ENCODE results near the gene NME4.

NME4 gene

DNA sequence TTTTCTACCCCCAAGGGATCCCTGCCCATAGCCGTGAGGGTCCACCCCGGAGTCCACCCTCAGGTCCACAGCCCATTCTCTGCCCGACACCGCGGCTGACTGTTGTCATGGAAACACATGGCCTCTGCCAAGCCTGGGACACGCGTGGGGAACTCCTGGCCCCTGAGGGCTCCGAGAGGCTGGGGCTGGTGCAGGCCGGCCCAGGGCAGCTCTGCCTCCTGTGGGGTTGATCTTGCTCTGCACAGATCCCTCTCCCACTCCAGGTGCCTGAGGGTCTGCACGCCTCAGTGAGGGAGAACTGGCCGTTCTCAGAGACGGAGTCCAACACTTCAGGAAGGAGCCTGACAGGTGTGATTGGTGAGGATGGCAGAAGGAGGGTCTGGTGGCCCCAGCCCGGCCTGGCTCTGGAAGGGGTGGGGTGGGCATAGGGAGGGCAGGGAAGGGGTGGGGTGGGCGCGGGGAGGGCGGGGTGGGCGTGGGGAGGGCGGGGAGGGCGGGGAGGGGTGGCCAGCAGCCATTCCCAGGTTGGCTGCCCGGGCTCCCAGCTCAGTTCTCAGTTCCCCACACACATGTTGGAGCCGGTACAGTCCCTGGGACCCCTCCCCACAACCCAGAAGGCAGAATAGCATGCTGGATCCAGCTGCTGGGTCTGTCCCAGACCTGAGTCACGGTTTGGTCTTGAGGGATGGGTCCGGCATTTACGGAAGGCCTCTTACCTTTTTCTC, 33.1 kb upstream of the NME4 start:
- no peak for DNase-seq

DNA sequence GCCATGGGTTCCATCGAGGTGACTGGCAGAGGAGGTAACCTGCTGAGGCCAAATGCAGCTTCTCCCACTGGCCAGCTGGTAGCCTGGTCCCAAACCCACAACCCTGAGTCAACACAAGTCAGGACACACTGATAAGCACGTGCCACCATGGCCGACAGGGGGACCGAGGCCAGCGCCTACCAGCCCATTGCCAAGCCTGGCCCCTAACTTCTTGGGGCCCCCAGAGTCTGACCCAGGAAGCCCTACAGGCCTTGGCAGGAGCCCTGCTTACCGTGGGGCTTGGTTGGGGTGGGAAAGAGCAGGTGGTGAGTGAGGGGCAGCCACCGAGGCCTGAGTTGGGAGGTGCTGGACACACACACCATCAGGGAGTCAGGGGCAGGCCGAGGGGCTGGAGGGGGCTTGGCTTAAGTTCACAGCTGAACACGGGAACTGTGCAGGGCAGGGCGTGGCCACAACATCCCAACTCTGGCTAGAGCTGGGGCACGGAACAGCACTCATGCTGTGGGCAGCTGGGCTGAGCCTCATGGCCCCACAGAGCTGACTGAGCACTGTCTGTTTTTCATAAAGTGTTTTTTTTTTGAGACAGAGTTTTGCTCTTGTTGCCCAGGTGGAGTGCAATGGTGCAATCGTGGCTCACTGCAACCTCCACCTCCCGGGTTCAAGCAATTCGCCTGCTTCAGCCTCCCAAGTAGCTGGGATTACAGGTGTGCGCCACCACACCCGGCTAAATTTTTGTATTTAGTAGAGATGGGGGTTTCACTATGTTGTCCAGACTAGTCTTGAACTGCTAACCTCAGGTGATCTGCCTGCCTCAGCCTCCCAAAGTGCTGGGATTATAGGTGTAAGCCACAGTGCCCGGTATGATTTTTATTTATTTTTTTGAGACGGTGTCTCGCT, 32.2 kb upstream of the NME4 start:
- no peak for DNase-seq

DNA sequence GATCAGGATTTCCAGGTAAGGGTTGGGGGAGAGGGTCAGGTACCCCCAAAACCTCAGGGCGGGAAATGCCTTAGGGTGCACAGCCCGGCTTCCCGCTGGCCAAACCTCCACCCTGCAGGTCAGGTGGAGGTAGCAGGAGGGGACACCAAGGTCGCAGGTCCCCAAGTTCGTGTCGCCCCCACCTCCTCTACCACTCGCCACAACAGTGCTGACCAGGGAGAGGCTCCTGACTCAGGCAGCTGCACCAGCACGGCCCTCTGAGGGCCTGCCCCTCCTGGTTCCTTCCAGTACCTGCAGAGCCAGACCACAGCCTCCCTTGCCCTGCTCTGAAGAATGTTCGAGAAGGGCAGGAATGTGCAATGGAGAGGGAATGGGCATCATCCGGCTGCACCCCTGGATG, 30.5 kb upstream of the NME4 start:
- DNase-seq, result no peak

DNA sequence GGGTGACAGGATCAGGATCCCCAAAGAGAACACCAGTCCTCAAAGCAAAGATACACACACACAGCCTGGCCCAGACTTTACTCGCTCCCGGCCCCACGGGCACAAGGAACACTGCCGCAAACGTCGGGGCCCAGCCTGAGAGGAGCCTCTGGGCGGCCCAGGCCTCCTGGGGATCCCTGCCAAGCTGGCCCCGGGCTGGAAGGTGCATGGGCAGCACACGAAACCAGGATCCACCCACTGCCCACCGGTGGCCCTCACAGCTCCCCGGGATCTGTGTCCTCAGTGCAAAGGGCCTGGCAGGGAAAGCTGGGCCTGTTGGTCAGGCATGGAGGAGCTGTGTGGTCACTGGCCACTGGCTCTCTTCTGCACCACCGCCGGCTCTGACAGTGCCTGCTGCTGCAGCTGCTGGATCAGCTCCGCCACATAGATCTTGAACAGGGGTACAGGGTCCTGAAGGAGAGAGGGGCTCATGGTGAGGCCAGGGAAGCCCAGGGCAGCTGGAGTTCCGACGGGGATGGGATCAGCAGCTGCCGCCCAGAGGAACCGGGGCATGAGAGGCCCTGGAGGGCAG, 29.6 kb upstream of the NME4 start:
- DNase-seq, result no peak

DNA sequence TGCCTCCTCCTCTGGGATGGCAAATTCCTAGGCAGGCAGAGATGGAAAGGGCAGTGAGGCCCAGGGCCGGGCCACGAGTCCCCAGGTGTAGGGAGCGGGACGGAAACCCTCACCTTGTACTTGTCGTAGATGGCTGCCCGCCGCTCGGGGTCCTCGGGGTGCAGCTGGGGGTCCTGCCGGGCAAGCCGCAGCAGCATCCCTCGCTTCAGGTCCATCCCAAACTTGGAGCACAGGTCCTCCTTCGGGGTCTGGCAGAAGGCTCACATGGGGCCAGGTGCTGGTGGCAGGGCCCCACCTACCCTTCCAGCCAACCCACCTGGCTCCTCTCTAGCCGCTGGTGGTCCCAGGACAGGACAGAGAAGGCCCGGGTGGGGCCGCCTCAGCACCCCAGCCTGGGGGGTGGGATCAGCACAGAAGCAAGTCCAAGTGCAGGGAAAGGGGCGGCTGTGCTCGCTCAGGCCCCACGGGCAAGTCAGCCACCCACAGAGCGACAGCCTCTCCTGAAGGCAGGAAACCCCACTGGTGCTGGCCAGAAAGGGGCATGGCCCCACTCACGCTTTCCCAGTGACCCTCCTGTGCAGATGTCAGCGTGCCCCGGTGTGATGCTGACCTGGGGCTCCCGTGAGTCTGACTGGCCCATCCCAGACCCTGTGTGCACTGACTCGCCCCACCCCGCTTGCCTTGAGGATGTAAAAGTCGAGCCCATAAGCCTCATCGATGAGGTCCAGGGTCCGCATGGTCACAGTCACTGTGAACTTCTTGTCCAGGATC, 28.4 kb upstream of the NME4 start:
- DNase-seq, result no peak

DNA sequence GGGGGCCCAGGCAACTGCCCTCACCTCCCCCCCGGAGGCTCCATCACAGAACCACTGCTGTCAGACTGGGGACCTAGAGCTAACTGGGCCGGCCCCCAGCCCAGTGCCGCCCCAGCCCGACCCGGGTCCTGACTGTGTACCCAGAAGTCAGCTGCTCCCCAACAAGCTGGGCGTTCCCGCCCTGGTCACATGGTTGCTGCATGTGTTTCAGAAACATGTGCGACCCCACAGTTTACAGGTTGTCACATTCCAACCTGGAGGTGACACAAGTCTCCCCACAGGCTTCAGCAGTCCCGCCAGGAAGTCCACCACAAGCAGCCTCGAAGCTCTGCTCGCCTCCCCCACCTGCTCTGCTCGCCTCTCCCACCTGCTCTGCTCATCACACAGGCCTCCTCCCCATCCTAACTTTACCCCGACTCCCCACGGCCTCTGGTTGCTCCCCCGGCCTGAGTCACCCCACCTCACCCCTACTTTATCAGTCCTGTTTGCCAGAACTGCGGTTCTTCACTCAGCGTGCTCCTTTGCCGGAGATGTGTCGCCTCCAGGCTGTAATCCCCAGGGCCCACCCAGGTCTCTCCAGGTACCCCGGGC, 27.6 kb upstream of the NME4 start:
- DNase-seq, result no peak

DNA sequence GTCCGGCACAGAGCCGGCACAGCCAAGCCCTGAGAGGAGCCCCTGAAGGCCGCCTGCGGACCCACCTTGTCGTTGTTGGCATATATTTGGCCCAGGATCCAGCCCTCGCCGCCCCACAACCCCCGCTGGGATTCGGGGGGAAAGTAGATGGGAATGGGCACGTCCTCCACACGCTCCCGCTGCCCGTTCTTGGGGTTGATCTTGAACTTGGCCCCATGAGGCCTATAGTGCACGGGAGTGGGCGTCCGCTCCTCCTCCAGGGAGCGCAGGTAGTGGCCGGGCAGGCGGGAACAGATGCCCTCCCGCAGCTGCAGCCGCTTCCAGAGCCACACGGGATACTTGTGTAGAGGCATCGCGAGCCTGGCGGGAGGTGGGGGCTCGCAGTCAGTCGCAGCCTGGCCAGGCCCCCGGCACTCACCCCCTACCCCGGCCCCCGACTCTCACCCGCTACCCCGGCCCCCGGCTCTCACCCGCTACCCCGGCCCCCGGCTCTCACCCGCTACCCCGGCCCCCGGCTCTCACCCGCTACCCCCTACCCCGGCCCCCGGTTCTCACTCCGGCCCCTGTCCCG, 27.0 kb upstream of the NME4 start:
- no peak for DNase-seq

DNA sequence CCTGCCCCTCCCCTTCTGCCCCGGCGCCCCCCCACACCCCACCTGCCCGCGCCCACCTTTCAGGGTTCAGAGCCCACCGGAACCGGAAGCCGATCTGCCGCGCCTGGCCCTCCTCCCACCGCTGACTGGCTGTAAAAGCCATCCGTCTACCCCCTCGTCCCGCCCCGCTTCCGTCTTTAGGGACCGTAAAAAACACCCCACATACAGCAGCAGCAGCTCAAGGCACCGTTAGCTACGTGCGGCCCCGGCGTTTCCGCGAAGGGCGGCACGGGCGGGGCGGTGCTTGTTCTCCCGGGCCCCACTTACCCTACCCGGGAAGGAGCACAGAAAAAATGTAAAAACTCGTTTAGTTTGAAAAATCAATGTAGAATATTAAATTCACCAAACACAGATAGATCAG, 26.6 kb upstream of the NME4 start, which contains the start of gene MRPL28:
Gene MRPL28 (minus strand): TSS at position 96 of the 400 bp plus-strand sequence. CDS start 320 bp downstream, outside the sequence.
- DNase-seq, result peak; percentile 94 to 95

DNA sequence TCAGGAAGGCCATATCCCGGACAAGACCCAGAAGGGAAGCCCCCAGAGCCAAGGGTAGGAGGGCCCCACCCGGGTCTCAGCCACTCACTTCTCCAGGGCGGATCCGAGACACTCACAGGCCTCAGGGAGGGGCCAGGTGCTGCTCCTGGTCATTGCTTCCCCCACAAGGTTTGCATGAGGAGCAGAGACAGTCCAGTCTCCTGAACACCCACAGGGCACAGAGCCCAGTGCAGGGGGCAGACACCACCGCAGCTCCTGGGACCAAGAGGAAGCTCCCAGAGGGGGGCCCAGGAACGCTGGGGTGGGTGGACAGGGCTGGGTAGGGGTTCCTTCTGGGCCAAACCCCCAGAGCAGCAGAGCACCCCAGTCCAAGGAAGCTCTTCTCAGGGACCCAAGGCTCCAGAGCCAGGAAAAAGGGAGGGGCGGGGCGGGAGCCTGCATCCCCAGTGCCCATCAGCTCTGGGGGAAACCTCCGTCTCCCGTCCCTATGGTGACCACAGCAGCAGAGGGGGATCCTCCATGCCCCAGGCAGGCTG, 26.0 kb upstream of the NME4 start:
- DNase-seq, result no peak

DNA sequence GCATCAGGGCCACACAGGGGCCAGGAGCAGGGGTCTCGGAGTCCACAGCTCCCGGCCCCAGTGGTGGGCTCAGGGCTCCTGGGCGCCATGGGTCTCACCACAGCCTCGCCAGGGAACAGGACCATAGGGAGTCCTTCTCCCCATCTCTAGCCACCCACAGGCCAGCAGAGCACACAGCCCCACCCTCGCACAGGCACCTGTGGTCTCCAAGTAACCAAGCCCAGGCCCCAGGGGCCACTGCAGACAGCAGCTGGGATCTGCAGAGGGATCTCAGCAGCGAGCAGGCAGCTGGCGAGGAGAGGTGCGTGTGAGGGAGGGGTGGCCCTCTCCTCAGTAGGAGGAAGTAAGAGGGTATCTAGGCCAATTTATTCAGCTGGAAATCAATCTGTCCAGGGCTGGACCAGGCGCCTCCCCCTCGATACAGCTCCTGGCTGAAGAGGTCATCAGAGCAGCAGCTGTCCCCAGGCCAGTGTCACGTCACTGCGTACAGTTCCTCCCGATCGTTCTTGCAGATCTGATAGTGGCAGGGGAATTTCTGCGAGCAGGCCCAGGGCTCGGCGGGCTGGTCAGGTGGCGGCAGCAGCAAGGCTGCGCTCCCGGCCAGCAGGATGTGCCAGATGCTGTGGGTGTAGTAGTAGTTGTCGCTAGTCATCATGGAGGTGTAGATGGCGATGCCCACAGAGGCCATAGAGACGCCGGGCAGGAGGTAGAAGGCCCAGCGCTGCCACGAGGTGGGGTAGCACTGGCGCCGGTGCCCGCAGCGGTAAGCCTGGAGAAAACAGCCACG, 25.3 kb upstream of the NME4 start:
- no peak for DNase-seq

DNA sequence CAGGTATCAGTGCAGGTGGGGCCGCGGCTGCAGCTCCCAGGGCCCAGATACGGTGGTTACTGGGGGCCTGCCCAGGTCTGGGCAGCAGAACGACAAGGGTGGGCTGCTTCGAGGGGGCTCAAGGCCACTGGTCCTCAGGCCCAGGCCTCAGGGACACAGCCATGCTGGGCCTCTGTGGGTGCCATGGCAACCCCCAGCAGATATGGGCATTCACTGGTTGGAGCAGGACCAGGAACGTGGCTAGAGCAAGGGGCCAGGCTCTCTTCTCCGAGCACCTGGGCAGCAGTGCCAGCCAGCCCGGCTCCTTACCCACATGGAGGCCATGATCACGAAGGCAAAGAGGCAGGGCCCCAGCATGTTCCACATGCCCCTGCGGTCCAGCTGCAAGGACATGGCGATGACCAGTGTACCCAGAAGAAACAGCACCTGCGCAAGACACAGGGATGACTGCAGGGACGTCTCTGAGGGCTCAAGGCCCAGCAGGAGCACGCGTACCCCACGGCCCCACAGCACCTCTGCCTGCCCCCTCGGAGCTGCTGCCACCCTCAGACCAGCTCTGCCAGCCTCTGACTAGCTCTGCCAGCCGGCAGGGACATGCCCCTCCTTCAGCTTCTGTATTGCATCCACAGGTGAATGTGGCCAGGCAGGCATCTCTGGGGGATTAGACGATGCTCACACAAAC, 24.6 kb upstream of the NME4 start:
- no peak for DNase-seq

DNA sequence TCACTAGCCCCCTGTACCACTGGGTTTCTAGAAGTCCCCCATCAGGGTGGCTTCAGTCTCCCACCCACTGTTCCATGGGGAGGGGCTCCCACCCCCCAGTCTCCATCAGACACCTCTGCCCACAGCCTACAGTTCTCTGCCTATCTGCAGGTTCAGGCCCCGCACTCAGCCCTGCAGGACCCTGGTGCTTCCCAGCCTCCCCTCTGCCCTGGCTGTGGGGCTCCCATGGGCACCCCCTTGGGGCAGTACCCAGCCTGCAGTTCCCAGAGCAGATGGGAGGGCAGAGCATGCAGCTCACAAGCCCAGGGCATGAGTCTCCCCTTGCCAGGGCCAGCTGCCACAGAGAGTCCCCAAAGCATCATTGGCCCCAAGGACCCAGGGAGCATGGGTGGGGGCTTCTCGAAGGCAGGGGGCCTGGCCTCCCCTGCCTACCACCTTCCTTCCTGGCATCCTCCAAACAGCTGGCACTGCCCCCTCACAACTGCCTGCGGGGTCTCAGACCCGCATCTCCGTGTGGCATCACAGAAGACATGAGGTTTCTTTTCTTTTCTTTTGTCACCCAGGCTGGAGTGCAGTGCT, 23.9 kb upstream of the NME4 start:
- DNase-seq, result no peak

DNA sequence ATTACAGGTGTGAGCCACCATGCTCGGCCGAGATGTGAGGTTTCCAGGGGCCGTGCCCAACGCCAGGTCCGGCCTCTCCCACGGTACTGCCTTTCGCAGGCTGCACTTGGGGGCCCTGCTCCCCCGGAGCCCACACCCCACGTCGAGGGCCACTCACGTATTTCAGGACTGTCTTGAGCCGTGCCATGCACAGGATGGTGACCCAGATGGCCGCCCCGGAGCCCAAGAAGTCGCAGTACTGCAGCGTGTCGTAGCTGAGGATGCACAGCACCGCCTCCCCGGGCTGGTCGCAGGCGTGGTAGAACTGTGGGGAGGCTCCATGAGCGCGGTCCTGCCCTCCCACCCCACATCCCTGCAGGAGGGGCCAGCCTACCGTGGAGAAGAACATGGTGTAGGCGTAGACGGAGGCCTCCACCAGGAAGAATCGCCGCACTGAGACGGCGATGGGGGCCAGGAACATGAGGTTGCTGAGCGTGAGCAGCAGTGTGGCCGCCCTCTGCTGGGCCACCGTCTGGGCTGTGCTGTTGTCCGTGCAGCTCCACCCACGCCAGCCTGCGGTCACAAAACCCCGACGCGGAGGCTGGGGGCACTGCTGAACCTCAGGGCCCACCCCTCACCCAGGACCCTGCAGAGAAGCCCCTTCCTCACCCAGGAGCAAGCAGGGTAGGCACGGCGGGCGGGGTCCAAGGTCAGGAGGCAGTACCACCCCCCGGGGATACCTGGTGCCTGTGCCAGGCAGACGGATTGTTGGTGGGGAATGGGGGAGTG, 23.0 kb upstream of the NME4 start:
- no peak for DNase-seq

DNA sequence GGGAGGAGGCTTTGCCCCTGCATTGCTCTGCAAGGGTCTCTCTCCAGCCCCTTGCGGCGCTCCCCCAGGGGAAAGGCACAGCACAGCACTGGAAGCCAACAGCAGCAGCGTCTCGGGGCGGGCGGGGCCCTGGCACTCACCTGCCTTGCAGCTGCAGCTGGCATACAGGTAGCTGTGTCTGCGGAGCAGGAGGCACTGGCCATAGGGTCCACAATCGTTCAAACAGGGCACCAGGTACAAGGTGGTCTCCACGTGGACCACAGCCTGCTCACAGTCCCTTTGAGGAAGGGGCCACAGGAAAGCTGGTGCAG, 22.4 kb upstream of the NME4 start:
- no peak for DNase-seq

DNA sequence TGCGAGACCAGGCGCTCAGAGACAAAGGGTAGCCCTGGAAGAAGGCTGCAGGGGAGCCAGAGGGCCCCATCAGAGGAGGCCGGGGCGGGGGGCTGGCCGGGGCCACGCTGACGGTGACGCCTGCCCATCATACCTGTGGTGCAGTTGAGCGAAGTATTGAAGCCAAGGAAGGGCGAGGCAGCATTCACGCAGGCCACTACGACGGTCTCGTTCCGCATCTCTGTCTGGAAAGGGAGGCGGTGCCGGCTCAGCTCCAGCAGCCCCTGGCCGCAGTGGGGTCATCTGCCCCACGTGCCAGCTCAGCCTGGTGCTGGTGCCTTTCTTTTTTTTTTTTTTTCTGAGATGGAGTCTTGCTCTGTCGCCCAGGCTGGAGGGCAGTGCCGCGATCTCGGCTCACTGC, 21.8 kb upstream of the NME4 start:
- no peak for DNase-seq

DNA sequence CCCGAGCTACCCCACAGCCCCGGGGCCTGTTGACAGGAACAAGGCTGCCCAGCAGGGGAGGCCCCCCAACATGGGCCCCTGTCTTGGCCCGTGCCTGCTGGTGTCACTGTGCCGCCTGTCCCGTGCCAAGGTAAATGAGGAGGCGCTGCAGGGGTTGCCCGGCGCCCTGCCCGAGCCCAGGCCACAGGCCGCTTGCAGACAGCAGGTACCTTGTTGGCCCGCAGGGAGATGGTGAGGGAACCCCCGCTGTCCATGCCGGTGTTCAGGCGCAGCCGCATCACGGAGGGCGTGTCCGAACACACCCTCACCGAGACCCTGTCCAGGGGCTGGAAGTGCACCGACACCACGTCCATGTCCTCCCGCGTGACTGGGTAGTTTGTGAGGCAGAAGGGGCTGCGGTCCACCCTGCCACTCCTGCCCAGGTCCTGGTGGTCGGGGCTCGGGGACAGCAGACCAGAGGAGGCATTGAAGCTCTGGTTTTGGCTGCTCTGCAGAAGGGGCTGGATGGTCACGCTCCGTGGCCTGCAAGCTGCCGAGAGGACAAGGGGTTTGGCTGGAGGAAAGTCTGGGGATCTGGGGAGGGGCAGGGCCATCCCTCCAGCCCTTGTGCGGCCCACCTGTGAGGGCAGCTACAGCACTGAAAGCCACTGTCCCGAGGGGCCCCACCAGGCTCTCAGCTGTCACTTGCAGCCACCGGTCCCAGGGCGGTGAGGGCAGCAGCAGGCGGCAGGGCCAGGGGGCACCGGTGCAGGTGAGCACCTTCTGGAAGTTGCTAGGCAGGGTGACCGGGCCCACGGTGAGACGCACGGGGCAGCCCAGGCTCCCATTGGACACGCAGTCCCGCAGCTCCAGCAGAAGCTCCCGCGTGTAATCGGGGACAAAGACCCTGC, 20.8 kb upstream of the NME4 start:
- DNase-seq, result no peak

DNA sequence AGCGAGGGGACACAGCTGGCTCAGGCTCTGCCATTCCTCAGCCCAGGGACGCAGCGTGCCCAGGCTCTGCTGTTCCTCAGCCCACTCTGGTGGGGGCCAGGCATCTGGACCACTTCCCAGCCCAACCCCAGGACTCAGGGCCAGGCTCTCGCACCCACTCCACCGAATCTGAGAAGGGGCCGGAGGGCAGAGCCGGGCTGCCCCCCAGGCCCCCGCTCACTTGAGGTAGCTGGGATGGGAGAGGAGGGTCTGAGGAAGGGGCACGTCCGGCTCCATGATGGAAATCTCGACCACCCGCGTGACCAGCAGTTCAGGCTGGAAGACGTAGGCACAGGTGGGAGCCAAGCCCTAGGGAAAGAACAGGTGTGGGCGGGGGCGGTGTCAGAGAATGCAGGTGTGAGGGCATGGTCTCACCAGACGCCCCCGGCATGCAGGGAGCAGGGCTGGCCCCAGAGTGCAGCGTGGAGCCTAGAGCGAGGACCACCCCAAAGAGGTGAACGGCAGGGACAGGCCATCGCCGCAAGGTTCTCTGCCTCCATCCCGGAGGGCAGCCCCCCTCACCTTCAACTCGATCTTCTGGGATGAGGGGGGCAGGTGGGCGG, 20.1 kb upstream of the NME4 start:
- no peak for DNase-seq

DNA sequence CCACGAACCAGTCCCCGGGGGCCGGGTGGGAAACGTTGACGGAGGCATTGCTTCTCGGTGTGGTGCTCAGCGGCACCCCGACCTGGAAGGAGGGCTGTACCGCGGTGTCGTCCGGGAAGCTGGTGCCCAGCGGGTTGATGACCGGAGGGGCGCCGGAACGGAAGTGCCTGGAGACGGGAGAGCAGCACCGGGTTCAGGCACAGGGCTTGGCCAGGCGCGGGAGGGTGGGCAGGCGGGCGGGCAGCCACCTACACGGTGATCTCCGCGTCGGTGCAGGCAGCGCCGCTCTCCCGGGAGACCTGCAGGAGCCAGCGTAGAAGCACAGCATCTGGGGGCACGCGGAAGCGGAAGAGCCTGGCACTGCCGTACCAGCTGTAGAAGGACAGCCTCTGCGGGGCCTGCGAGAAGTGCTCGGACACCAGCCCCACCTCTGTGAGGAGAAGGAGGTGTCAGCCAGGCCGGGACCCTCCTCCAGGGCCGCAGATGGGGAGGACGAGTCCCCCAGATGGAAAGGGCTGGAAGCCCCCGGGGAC, 19.5 kb upstream of the NME4 start:
- DNase-seq, result no peak
